Panc1 (cell line): ENCODE data around the gene TRAPPC12.

Source experiments
- CTCF ChIP-seq: fragments of 450-650 bp; IDR thresholded peaks from 2 replicates; pipeline ENCODE4 v1.5.1; 2017; ENCODE audit warnings: mild to moderate bottlenecking
- POLR2AphosphoS5 ChIP-seq: IDR thresholded peaks from 2 replicates; pipeline ENCODE4 v1.6.1; 2012; ENCODE audit warnings: mild to moderate bottlenecking, low read depth, low read length, moderate library complexity
- SIN3A ChIP-seq: IDR thresholded peaks from 2 replicates; pipeline ENCODE4 v1.6.1; 2012; ENCODE audit warnings: low read depth, mild to moderate bottlenecking, low read length, moderate library complexity, borderline replicate concordance; ENCODE audit not compliant: insufficient read depth
- TCF7L2 ChIP-seq: IDR thresholded peaks from 2 replicates; pipeline ENCODE4 v1.6.1; 2011; ENCODE audit warnings: mild to moderate bottlenecking, low read depth, low read length, inconsistent platforms
- TF ChIP-seq, protein P1 (sequence below), 2 experiments: IDR thresholded peaks; 2 replicates each; pipeline ENCODE4 v1.6.1; 2011 to 2012; ENCODE audit warnings: low read depth in 2 of 2, control low read depth in 1 of 2, low read length in 1 of 2, mild to moderate bottlenecking in 1 of 2, moderate library complexity in 1 of 2; ENCODE audit not compliant: insufficient read depth in 1 of 2

DNA sequence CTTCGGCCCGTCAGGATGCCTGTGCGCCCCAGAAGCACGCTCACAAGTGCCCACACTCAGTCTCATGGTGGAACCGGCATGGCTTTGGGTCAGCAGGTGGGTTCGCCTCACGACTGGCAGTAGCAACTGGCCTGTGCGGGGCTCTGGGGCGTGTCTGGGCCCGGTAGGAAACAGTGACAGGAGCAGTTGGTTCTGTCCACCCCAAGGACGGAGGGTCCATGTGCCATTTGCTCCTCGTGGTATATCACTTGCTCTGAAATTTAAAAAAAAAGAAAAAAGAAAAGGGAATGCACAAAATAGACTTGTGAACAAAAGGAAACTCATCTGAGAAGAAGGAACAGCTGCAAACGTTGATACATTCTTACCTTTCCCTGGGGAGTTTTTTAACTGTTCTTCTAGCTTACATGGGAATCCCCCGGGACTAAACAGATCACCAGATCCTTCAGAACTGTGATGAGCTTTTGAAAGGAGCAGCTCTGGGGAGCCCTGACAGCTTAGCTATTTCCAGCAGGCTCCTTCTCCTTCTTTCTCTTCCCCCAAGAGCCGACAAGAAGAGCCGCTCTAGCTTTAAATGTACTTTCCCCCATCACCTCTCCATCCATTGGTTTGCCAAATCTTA, 42.8 kb downstream of the TRAPPC12 start:
- TF ChIP-seq CTCF (no peak), POLR2AphosphoS5 (no peak), TCF7L2 (no peak), SIN3A (no peak)
- TF ChIP-seq, protein P1, sequence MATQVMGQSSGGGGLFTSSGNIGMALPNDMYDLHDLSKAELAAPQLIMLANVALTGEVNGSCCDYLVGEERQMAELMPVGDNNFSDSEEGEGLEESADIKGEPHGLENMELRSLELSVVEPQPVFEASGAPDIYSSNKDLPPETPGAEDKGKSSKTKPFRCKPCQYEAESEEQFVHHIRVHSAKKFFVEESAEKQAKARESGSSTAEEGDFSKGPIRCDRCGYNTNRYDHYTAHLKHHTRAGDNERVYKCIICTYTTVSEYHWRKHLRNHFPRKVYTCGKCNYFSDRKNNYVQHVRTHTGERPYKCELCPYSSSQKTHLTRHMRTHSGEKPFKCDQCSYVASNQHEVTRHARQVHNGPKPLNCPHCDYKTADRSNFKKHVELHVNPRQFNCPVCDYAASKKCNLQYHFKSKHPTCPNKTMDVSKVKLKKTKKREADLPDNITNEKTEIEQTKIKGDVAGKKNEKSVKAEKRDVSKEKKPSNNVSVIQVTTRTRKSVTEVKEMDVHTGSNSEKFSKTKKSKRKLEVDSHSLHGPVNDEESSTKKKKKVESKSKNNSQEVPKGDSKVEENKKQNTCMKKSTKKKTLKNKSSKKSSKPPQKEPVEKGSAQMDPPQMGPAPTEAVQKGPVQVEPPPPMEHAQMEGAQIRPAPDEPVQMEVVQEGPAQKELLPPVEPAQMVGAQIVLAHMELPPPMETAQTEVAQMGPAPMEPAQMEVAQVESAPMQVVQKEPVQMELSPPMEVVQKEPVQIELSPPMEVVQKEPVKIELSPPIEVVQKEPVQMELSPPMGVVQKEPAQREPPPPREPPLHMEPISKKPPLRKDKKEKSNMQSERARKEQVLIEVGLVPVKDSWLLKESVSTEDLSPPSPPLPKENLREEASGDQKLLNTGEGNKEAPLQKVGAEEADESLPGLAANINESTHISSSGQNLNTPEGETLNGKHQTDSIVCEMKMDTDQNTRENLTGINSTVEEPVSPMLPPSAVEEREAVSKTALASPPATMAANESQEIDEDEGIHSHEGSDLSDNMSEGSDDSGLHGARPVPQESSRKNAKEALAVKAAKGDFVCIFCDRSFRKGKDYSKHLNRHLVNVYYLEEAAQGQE (IDR thresholded peaks at IDR 0.05; ENCODE audit: insufficient read depth in 1 of 2, low read depth in 2 of 2, low read length in 1 of 2) = no peak
